Measurements from ENCODE around the gene IL22RA2. TPM values are rescaled to one million over a fixed set of nuclear protein-coding genes. Genes with fewer than 3 reads are reported as not detected.

IL22RA2 gene
- total RNA-seq, 2 donors from 2014 or later, result not detected

DNA sequence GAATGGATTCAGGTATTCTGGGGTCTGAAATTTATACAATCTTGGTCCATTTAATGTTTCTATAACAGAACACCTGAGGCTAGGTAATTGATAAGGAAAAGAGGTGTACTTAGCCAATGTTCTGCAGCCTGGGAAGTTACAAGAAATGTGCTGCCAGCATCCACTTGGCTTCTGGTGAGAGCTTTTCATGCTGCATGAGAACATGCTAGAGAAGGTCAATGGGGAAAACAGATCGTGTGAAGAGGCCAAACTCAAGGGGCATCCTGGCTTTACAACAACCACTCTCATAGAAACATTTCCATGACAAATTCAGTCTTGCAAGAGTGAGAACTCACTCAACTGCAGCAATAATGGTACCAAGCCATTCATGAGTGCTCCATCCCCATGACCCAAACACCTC is 16.8 kb downstream of the IL22RA2 start:
- 84% methylated on average over 1 of the region's 1 CpG for WGBS
- Histone ChIP-seq H3K27ac (no peak overlapping the region), H3K4me3 (no peak overlapping the region), H3K9me3 (no peaks in the 10 kb centered on the region), H3K36me3 (no peaks in the 10 kb centered on the region), H3K4me1 (replicated peaks) (no peaks in the 10 kb centered on the region), H3K27me3 (replicated peaks; ENCODE audit: insufficient read depth) (no peaks in the 10 kb centered on the region)
- TF ChIP-seq, protein P1, sequence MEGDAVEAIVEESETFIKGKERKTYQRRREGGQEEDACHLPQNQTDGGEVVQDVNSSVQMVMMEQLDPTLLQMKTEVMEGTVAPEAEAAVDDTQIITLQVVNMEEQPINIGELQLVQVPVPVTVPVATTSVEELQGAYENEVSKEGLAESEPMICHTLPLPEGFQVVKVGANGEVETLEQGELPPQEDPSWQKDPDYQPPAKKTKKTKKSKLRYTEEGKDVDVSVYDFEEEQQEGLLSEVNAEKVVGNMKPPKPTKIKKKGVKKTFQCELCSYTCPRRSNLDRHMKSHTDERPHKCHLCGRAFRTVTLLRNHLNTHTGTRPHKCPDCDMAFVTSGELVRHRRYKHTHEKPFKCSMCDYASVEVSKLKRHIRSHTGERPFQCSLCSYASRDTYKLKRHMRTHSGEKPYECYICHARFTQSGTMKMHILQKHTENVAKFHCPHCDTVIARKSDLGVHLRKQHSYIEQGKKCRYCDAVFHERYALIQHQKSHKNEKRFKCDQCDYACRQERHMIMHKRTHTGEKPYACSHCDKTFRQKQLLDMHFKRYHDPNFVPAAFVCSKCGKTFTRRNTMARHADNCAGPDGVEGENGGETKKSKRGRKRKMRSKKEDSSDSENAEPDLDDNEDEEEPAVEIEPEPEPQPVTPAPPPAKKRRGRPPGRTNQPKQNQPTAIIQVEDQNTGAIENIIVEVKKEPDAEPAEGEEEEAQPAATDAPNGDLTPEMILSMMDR (IDR thresholded peaks at IDR 0.05), result no peak
- TF ChIP-seq POLR2A (IDR thresholded peaks at IDR 0.05) (no peak), POLR2AphosphoS5 (IDR thresholded peaks at IDR 0.05) (no peak)
- intact Hi-C loops (cut with DNase I), result no loop called here
- no peak for DNase-seq (ENCODE audit: low spot score)

DNA sequence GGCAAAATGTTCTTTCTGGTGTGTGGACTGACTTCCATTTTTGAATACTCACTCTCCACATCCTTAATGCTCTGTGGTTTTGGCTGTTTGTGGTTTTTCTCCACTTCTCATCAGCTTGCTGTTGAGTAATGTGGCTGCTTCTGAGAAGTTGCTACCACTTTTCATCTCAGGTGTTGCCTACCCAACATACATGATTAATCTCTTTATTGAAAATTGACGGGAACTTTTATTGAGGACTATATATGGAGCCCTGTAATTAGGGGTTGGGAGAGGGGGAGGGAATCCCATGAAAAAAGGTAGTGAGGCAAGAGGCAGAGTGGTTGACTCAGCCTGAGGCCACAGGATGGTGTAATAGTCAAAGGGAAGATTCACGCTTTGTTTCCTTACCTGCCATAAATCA is 17.6 kb downstream of the IL22RA2 start:
- Histone ChIP-seq H3K27ac (no peak overlapping the region), H3K9me3 (no peaks in the 10 kb centered on the region), H3K36me3 (no peaks in the 10 kb centered on the region), H3K27me3 (replicated peaks; ENCODE audit: insufficient read depth) (no peaks in the 10 kb centered on the region), H3K4me3 (no peak overlapping the region), H3K4me1 (replicated peaks) (no peaks in the 10 kb centered on the region)
- intact Hi-C loops (cut with DNase I), result no loop called here
- TF ChIP-seq POLR2AphosphoS5 (IDR thresholded peaks at IDR 0.05), result no peak
- TF ChIP-seq, protein P1 (IDR thresholded peaks at IDR 0.05), result no peak
- TF ChIP-seq POLR2A (IDR thresholded peaks at IDR 0.05), result no peak
- DNase-seq (ENCODE audit: low spot score), result no peak
- WGBS, result 82% methylated on average over 2 of the region's 2 CpGs

DNA sequence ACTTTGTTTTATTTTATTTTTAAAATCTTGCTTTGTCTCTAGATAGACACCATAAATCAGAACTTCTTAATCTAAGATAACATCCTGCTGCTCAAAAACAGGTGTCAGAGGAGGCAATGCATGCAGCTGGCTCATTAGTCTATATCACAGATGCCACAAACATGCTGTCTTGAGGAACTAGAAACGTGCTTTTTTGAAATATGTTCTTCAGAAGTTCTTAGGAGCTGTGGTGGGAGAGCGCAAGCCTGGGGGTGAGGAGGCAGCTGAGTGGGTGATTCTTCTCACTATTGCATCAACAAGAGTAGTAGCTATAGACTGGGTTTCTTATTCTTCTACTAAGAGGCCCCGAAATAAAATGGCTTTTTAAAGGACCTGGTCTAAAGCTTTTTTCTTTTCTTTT is 23.4 kb downstream of the IL22RA2 start:
- TF ChIP-seq, protein P1 (IDR thresholded peaks at IDR 0.05), result no peak
- TF ChIP-seq POLR2AphosphoS5 (IDR thresholded peaks at IDR 0.05), result no peak
- TF ChIP-seq POLR2A (IDR thresholded peaks at IDR 0.05), result no peak
- WGBS, result 85% methylated on average over 3 of the region's 3 CpGs
- no peaks in the 10 kb centered on the region for H3K9me3 ChIP-seq
- no peaks in the 10 kb centered on the region for H3K27me3 ChIP-seq (replicated peaks; ENCODE audit: insufficient read depth)
- DNase-seq (ENCODE audit: low spot score), result no peak
- H3K4me3 ChIP-seq, result no peak overlapping the region
- H3K4me1 ChIP-seq (replicated peaks), result no peaks in the 10 kb centered on the region
- no peak overlapping the region for H3K27ac ChIP-seq
- intact Hi-C loops (cut with DNase I), result no loop called here
- no peaks in the 10 kb centered on the region for H3K36me3 ChIP-seq

DNA sequence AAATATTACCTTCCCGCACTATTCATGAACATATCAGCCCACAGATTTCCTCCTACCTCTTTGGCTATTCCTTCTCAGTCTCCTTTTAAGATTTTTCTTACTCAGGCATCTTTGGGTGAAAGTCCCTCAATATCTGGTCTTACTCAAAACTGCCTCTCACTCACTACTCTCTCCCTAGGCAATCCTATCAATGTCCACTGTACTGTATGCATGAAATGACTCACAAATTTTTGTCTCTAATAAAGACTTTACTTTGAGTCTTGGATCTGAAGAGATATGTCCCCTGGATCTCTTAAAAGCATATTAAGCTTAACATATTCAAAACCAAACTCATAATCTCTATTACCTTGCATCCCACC is 24.4 kb downstream of the IL22RA2 start:
- TF ChIP-seq POLR2A (IDR thresholded peaks at IDR 0.05) (no peak), POLR2AphosphoS5 (IDR thresholded peaks at IDR 0.05) (no peak)
- TF ChIP-seq, protein P1 (IDR thresholded peaks at IDR 0.05), result no peak

DNA sequence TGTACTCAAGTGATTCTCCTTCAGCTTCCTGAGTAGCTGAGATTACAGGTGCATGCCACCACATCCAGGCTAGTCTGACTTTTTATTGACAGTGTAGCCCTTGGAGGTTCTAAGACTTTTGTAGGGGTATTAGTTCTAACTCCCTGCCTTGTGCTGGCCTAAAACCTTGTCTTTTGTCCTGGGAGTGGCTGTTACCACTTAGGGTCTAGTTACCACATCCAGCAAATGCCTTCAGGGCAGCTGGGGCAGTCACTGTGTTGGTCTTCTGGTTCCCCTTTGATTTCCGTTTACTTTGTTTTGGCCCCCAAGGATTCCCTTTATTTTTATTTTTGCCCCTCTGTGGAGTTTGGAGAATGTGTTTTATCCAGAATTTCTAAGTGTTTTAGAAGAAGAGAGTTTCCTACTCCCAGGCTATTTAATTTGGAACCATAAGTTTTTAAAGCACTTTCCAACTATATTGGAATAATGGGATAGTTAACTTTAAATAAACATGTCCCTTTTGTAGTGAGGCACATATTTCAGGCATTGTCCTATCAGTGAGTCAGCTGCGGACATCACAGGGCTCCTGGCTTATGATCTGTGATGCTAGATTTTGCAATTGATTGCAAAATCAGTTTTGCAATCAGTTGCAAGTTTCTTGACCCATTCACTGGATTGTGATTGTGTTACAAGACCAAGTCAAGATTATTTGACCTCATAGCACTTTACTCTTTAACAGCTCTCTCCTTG is 25.0 kb downstream of the IL22RA2 start:
- Histone ChIP-seq H3K36me3 (no peaks in the 10 kb centered on the region), H3K4me3 (no peak overlapping the region), H3K27ac (no peak overlapping the region), H3K27me3 (replicated peaks; ENCODE audit: insufficient read depth) (no peaks in the 10 kb centered on the region), H3K4me1 (replicated peaks) (no peaks in the 10 kb centered on the region), H3K9me3 (no peaks in the 10 kb centered on the region)
- no peak for DNase-seq (ENCODE audit: low spot score)
- 63% methylated on average over 2 of the region's 2 CpGs for WGBS
- TF ChIP-seq POLR2A (IDR thresholded peaks at IDR 0.05) (no peak), POLR2AphosphoS5 (IDR thresholded peaks at IDR 0.05) (no peak)
- TF ChIP-seq, protein P1 (IDR thresholded peaks at IDR 0.05), result no peak
- intact Hi-C loops (cut with DNase I), result no loop called here

More for the DNA sequence above, 24.4 kb downstream of the IL22RA2 start:
- WGBS, result 86% methylated on average over 1 of the region's 1 CpG
- Histone ChIP-seq H3K4me1 (replicated peaks) (no peaks in the 10 kb centered on the region), H3K27ac (no peak overlapping the region), H3K9me3 (no peaks in the 10 kb centered on the region), H3K27me3 (replicated peaks; ENCODE audit: insufficient read depth) (no peaks in the 10 kb centered on the region), H3K4me3 (no peak overlapping the region), H3K36me3 (no peaks in the 10 kb centered on the region)
- intact Hi-C loops (cut with DNase I), result no loop called here
- no peak for DNase-seq (ENCODE audit: low spot score)
